Trophoblast cell (in vitro differentiated cells and primary cell): ENCODE results near the gene MLYCD.
A peak's percentile ranks its signal among the peaks of the same experiment; 100 is the strongest.

Experiments used
- DNase-seq, 2 donors: peaks; one replicate each; pipeline ENCODE4 v3.0.0-alpha.2; 2016
- H2AFZ ChIP-seq: 2 replicates; pipeline ENCODE4 v1.6.1; 2013; ENCODE audit warnings: low read length, moderate library complexity, mild to moderate bottlenecking; ENCODE audit not compliant: insufficient read depth, poor library complexity
- H2AK5ac ChIP-seq: 2 replicates; pipeline ENCODE4 v1.6.1; 2013; ENCODE audit warnings: mild to moderate bottlenecking, low read length
- H2BK120ac ChIP-seq: 2 replicates; pipeline ENCODE4 v1.6.1; 2013; ENCODE audit warnings: low read length, mild to moderate bottlenecking, moderate library complexity; ENCODE audit not compliant: insufficient read depth, poor library complexity
- H2BK12ac ChIP-seq: 2 replicates; pipeline ENCODE4 v1.6.1; 2013; ENCODE audit warnings: mild to moderate bottlenecking, low read length, moderate library complexity
- H2BK5ac ChIP-seq: 2 replicates; pipeline ENCODE4 v1.6.1; 2013; ENCODE audit warnings: low read length, low read depth, moderate library complexity, mild to moderate bottlenecking; ENCODE audit not compliant: poor library complexity
- H3K14ac ChIP-seq: 2 replicates; pipeline ENCODE4 v1.6.1; 2013; ENCODE audit warnings: mild to moderate bottlenecking, low read length
- H3K18ac ChIP-seq: 2 replicates; pipeline ENCODE4 v1.6.1; 2013; ENCODE audit warnings: mild to moderate bottlenecking, low read length
- H3K23ac ChIP-seq: 2 replicates; pipeline ENCODE4 v1.6.1; 2013; ENCODE audit warnings: low read length
- H3K27ac ChIP-seq: 2 replicates; pipeline ENCODE4 v1.5.1; 2013; ENCODE audit warnings: low read depth, mild to moderate bottlenecking, inconsistent platforms, low read length, moderate library complexity
- H3K27me3 ChIP-seq: 2 replicates; pipeline ENCODE4 v1.6.1; 2013; ENCODE audit warnings: inconsistent platforms, mild to moderate bottlenecking, low read length, moderate library complexity; ENCODE audit not compliant: insufficient read depth
- H3K36me3 ChIP-seq, 2 experiments: 1 replicate in 1 of 2; 2 replicates in 1 of 2; pipeline ENCODE4 v1.6.1; 2013; ENCODE audit warnings: low read length in 2 of 2, mild to moderate bottlenecking in 2 of 2, moderate library complexity in 1 of 2; ENCODE audit not compliant: insufficient read depth in 2 of 2, control insufficient read depth in 1 of 2
- H3K4ac ChIP-seq: 2 replicates; pipeline ENCODE4 v1.6.1; 2013; ENCODE audit warnings: low read depth, mild to moderate bottlenecking, low read length, moderate library complexity
- H3K4me1 ChIP-seq, 2 experiments: 1 replicate in 1 of 2; 2 replicates in 1 of 2; pipeline ENCODE4 v1.6.1; 2013; ENCODE audit warnings: low read length in 2 of 2, mild to moderate bottlenecking in 2 of 2, moderate library complexity in 1 of 2; ENCODE audit not compliant: insufficient read depth in 2 of 2, control insufficient read depth in 1 of 2
- H3K4me2 ChIP-seq: 2 replicates; pipeline ENCODE4 v1.6.1; 2013; ENCODE audit warnings: inconsistent platforms, mild to moderate bottlenecking, low read length, moderate library complexity
- H3K4me3 ChIP-seq: 2 replicates; pipeline ENCODE4 v1.5.1; 2013; ENCODE audit warnings: mild to moderate bottlenecking, low read depth, low read length, inconsistent platforms
- H3K79me1 ChIP-seq: one replicate; pipeline ENCODE4 v1.6.1; 2013; ENCODE audit warnings: low read length
- H3K79me2 ChIP-seq: 2 replicates; pipeline ENCODE4 v1.6.1; 2013; ENCODE audit warnings: low read length, mild to moderate bottlenecking; ENCODE audit not compliant: control insufficient read depth, insufficient read depth, poor library complexity
- H3K9ac ChIP-seq: 2 replicates; pipeline ENCODE4 v1.6.1; 2013; ENCODE audit warnings: mild to moderate bottlenecking, low read length
- H3K9me3 ChIP-seq: 2 replicates; pipeline ENCODE4 v1.6.1; 2013; ENCODE audit warnings: low read depth, mild to moderate bottlenecking, control low read depth, inconsistent platforms, low read length; ENCODE audit not compliant: insufficient read depth
- H4K12ac ChIP-seq: 2 replicates; pipeline ENCODE4 v1.6.1; 2013; ENCODE audit warnings: low read depth, mild to moderate bottlenecking, low read length, moderate library complexity
- H4K8ac ChIP-seq: 2 replicates; pipeline ENCODE4 v1.6.1; 2013; ENCODE audit warnings: low read depth, mild to moderate bottlenecking, low read length, moderate library complexity
- H4K91ac ChIP-seq: one replicate; pipeline ENCODE4 v1.6.1; 2013; ENCODE audit warnings: low read depth, mild to moderate bottlenecking, low read length, moderate library complexity
- WGBS: extraction: QIAGEN DNeasy Blood & Tissue Kit; methylation state at CpG from one replicate; pipeline ENCODE4 v1.1.7; 2013; ENCODE audit warnings: missing lambda C conversion rate; ENCODE audit not compliant: insufficient read length, insufficient coverage; ENCODE audit errors: extremely low coverage; 5-methylcytosine and 5-hydroxymethylcytosine counted together

The MLYCD gene

DNA sequence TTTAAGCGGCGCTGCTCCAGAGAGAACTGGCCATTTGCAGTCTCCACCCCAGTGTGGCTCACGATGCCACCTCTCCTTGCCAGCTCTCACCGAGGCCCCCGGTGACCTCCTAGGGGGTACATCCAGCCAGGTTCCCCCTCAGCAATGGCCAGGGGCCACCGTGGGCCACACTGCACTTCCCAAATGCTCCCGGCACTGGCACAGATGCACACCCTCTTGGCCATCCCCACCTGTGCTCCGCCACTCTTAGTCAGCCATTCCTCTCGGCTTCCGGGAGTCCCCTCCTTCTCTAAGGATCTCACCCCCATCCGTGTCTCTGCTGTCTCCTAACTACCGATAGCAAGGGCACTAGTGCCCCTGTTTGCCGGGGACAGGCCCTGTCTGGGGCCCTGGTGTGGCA, 25.8 kb downstream of the MLYCD start:
- Histone ChIP-seq H4K12ac (no peak overlapping the region), H4K91ac (no peak overlapping the region), H3K27ac (no peak overlapping the region)

DNA sequence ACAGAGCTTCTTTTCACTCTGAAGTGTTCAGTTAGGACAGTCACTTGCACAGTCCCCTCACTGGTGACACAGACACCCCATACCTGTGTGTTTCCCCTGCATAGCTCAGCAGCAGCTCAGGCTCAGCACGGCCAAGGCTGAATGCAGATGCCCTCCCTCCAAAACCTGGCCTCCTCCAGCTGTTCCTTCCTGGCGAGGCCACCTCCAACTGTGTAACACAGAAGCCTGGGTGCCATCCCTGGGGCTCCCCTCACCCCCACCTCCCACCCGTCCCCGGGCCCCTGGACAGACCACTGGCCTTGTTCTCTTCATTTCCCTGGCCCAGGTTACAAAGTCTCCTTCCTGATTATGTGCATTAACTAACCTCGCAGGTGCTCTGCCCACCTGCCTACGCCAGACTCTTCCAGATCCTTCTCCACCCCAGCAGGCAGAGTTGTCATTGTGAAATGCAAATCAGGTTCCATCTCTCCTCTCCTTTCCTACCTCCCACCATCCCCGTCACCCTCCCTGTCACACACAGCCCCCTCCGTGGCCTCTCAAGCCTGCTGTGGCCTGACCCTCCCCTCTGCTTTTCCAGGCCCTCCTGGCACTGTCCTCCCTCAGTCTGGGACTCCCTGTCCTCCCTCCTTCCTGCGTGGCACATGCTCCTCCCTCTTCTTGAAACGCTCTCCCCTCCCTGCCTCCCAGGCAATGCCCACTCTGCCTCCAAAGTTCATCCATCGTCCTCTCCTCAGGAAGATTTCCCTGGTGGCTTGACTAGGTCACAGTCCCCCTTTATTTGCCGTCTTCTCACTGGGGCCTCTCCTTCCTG, 26.4 kb downstream of the MLYCD start:
- peaks cover 5 to 15% of the 10 kb centered on the region in 2 experiments for H3K4me1 ChIP-seq
- H4K8ac ChIP-seq: no peak overlapping the region
- no peak overlapping the region for H3K14ac ChIP-seq
- H3K79me2 ChIP-seq: no peaks in the 10 kb centered on the region
- no peaks in the 10 kb centered on the region for H3K79me1 ChIP-seq
- no peak overlapping the region for H2AFZ ChIP-seq
- no peak overlapping the region for H4K91ac ChIP-seq
- no peaks in the 10 kb centered on the region for H3K36me3 ChIP-seq
- H2AK5ac ChIP-seq: no peak overlapping the region
- H3K4me2 ChIP-seq: no peak overlapping the region
- no peaks in the 10 kb centered on the region for H3K27me3 ChIP-seq
- no peak overlapping the region for H3K4ac ChIP-seq
- no peak overlapping the region for H3K9ac ChIP-seq
- no peak overlapping the region for H2BK5ac ChIP-seq
- H2BK120ac ChIP-seq: no peak overlapping the region
- H3K18ac ChIP-seq: no peak overlapping the region
- H3K9me3 ChIP-seq: no peaks in the 10 kb centered on the region
- H3K4me3 ChIP-seq: no peak overlapping the region
- no peak overlapping the region for H3K27ac ChIP-seq
- WGBS: no CpG with 5 or more reads among the region's 12 CpGs
- H4K12ac ChIP-seq: no peak overlapping the region
- no peak overlapping the region for H3K23ac ChIP-seq
- H2BK12ac ChIP-seq: no peak overlapping the region
- no peak for DNase-seq

More for the DNA sequence above, 25.8 kb downstream of the MLYCD start:
- Histone ChIP-seq H3K14ac (no peak overlapping the region), H3K79me1 (no peaks in the 10 kb centered on the region), H2AFZ (no peak overlapping the region), H3K36me3 (peaks cover 2 to 3% of the 10 kb centered on the region in 2 experiments), H3K4me3 (no peak overlapping the region), H3K4me1 (peaks cover 2 to 10% of the 10 kb centered on the region in 2 experiments), H2AK5ac (no peak overlapping the region), H2BK5ac (no peak overlapping the region), H3K9ac (no peak overlapping the region), H4K8ac (no peak overlapping the region), H3K79me2 (no peaks in the 10 kb centered on the region), H2BK12ac (no peak overlapping the region), H3K27me3 (no peaks in the 10 kb centered on the region), H3K4ac (no peak overlapping the region), H3K23ac (no peak overlapping the region), H3K18ac (no peak overlapping the region), H3K4me2 (no peak overlapping the region), H3K9me3 (peaks cover 2% of the 10 kb centered on the region), H2BK120ac (no peak overlapping the region)
- no peak for DNase-seq
- WGBS: no CpG with 5 or more reads among the region's 13 CpGs

DNA sequence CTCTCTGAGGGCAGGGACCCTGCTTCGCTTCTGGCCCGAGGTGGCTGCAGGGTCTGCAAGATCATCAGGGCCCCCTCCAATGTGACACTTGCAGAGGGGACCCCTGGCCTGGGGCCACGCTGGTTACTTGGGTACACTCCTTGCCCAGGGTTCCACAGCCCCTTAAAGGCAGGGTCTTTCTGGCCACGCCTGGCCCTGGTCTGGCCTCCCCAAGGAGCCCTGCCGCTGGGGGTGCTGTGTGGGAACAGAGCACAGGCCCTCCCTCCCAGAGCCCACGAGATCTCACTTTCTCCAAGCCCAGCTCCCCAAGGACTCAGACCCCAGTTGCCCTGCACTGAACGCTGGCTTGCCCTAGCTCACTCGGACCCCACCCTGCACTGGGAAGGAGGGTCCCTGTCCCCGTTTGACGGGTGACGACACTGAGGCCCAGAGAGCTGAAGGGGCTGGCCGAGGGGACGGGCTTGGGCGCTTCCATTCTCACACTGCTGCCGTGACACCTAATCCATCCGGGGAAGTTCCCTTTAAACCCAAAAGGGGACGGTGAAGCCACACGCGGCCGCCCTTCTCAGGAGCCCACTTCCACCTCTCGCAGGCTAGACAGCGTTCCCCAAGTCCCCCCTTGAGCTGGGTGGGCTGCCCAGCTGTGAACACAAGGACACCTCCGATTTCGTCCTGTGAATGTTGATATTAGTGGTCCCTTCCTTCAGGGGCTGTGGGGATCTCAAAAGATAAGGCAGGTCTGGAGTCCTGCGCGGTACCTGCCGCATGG, 27.2 kb downstream of the MLYCD start:
- WGBS: no CpG with 5 or more reads among the region's 27 CpGs
- no peak overlapping the region for H3K9ac ChIP-seq

DNA sequence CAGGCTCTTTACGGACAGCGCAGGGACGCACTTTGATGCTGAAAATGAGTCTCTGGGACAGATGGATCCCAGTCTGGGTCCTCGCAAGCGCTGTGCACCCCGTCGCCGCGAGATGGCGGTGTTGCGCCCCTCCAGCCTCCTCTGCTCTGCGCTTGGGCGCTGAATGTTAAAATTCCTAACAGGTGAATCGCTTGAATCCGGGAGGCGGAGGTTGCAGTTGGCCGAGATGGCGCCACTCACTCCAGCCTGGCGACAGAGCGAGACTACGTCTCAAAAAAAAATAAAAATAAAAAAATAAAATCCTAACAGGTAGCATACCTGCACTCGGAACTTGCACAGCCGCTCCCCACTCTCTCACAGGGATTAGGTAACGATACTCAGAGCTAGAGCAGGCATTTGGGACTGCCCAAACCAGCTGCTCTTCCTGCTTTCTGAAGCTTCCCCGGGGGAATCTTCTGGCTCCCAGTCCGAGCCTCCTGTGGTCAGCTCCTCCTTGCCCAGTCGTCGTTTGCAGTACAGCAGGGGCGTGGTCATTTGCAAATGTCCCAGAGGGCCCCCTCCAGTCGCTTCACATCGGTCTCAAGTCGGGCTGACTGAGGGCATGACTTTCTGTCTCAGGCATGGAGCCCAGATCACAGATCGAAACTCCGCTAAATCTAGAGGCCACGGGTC, 27.9 kb downstream of the MLYCD start:
- Histone ChIP-seq H3K14ac (no peak overlapping the region), H3K79me1 (no peaks in the 10 kb centered on the region), H4K12ac (no peak overlapping the region), H3K23ac (no peak overlapping the region), H2BK12ac (no peak overlapping the region), H2AK5ac (no peak overlapping the region), H3K4me1 (peaks cover 5 to 15% of the 10 kb centered on the region in 2 experiments), H4K91ac (no peak overlapping the region), H3K9ac (no peak overlapping the region), H3K36me3 (no peaks in the 10 kb centered on the region), H3K27ac (peak overlapping the region; percentile 64), H2BK120ac (no peak overlapping the region), H3K4ac (no peak overlapping the region), H3K79me2 (no peaks in the 10 kb centered on the region), H2AFZ (no peak overlapping the region), H3K18ac (no peak overlapping the region), H4K8ac (no peak overlapping the region), H3K4me3 (no peak overlapping the region), H3K9me3 (no peaks in the 10 kb centered on the region), H3K4me2 (peak overlapping the region; percentile 64), H2BK5ac (no peak overlapping the region), H3K27me3 (no peaks in the 10 kb centered on the region)
- peak; percentile 90 to 97 for DNase-seq
- WGBS: no CpG with 5 or more reads among the region's 35 CpGs

More for the DNA sequence above, 27.2 kb downstream of the MLYCD start:
- Histone ChIP-seq H2AK5ac (peak overlapping the region; percentile 24), H4K8ac (no peak overlapping the region), H3K36me3 (no peaks in the 10 kb centered on the region), H3K4me2 (no peak overlapping the region), H3K9me3 (no peaks in the 10 kb centered on the region), H3K27me3 (no peaks in the 10 kb centered on the region), H2BK120ac (no peak overlapping the region), H2AFZ (no peak overlapping the region), H3K18ac (no peak overlapping the region), H3K4me1 (peaks cover 5 to 15% of the 10 kb centered on the region in 2 experiments), H3K4ac (no peak overlapping the region), H3K27ac (no peak overlapping the region), H3K23ac (no peak overlapping the region), H4K12ac (no peak overlapping the region), H3K79me1 (no peaks in the 10 kb centered on the region), H3K79me2 (no peaks in the 10 kb centered on the region), H3K4me3 (no peak overlapping the region), H4K91ac (no peak overlapping the region), H2BK12ac (no peak overlapping the region), H3K14ac (no peak overlapping the region), H2BK5ac (no peak overlapping the region)
- no peak for DNase-seq
